ENCODE data around the gene TNK2.

- no peak for TF ChIP-seq NR2C2 (CRISPR knock-in tag; IDR thresholded peaks at IDR 0.05; ENCODE audit: borderline replicate concordance)
- TF ChIP-seq SETDB1 (CRISPR knock-in tag; IDR thresholded peaks at IDR 0.05; ENCODE audit: borderline replicate concordance): no peak
- TF ChIP-seq FOXA1 (IDR thresholded peaks at IDR 0.05): no peak
- TF ChIP-seq FOXA1 (CRISPR knock-in tag; IDR thresholded peaks at IDR 0.05): no peak
- no peak for TF ChIP-seq KDM5A (IDR thresholded peaks at IDR 0.05; ENCODE audit: borderline replicate concordance, low read length)
- no peak for TF ChIP-seq ZNF639 (CRISPR knock-in tag; conservative IDR thresholded peaks at IDR 0.05)
- no peak for TF ChIP-seq POLR2A (IDR thresholded peaks at IDR 0.05; ENCODE audit: insufficient read depth in 1 of 2, low read depth in 2 of 2, low read length in 2 of 2)
Observed at GRCh38 chr3:195904368-195904767, 4.0 kb downstream of the TNK2 start.
